GM20431 (cell line): Measurements from ENCODE around the gene SRF.

Source experiments
- in situ Hi-C: fragments of 300-500 bp; cut with MseI, MboI; formaldehyde crosslinking; loops from one replicate; pipeline ENCODE4 v1.15.0; 2020; ENCODE audit warnings: low sequenced_read_pairs; ENCODE audit not compliant: unreplicated experiment

Gene SRF

DNA sequence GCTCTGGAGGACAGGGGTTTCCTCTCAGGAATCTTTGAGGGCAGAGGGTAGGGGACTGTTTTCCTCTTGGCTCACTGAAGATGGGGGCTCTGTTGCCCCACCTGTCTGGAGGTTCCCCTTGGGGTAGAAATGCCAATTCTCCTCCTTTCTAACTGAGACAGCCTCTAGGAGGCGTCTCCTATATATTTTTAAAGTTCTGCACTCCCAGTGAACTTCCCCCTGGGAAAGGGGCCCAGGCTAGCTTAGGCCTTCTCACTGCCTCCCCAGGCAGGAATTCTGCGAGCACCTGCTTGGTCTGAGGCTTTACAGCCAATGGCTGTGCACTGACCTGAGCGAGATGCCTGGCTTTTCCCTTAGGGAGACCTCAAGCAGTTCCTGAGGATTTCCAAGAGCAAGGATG, 24.8 kb upstream of the SRF start:
- in situ Hi-C loops, result loop anchor here (25.0 kb wide), 1 partner anchor 234 kb away; the partner anchor contains the start of gene PTCRA

GRCh38 chr6:43146709-43147688, 24.1 kb upstream of the SRF start:
- in situ Hi-C loops, result loop anchor here (25.0 kb wide), 1 partner anchor 235 kb away; the partner anchor contains the start of gene PTCRA

GRCh38 chr6:43147691-43148477, 23.2 kb upstream of the SRF start:
- in situ Hi-C loops, result loop anchor here (25.0 kb wide), 1 partner anchor 236 kb away; the partner anchor contains the start of gene PTCRA

DNA sequence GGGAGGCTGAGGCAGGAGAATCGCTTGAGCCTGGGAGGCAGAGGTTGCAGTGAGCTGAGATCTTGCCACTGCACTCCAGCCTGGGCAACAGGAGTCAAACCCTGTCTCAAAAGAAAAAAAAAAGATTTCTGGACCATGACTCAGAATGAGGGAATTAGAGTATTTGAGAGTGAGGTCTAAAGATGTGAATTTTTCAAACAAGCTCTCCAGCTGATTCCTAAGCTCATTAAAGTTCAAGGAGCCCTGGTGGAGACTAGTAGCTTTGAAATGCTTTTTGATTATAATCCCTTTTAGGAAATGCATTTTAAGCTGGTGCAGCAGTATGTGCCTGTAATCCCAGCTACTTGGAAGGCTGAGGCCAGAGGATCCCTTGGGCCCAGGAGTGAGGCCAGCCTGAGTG, 21.8 kb upstream of the SRF start:
- in situ Hi-C loops, result loop anchor here (25.0 kb wide), 1 partner anchor 237 kb away; the partner anchor contains the start of gene PTCRA

- in situ Hi-C loops, result no loop called here
Observed at GRCh38 chr6:43150051-43150751, 20.9 kb upstream of the SRF start.

DNA sequence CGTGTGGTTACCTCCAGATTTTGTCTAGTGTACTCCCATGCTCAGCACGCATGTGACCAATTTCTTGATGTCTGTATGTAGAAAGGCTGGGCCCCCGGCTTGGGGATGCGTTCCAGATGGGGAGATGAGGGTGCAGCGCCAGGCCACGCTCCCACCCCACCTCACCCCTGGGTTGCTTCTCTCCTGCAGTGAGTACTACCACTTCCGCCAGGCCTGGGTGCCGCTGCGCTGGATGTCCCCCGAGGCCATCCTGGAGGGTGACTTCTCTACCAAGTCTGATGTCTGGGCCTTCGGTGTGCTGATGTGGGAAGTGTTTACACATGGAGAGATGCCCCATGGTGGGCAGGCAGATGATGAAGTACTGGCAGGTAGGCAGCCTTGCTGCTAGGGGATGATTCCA, 11.5 kb upstream of the SRF start:
- in situ Hi-C loops, result no loop called here

GRCh38 chr6:43163899-43164298, 7.2 kb upstream of the SRF start:
- in situ Hi-C loops, result no loop called here

- in situ Hi-C loops, result no loop called here
Observed at GRCh38 chr6:43170417-43170930, 595 bp upstream of the SRF start.

GRCh38 chr6:43171707-43172103, 636 bp downstream of the SRF start:
- in situ Hi-C loops, result no loop called here

DNA sequence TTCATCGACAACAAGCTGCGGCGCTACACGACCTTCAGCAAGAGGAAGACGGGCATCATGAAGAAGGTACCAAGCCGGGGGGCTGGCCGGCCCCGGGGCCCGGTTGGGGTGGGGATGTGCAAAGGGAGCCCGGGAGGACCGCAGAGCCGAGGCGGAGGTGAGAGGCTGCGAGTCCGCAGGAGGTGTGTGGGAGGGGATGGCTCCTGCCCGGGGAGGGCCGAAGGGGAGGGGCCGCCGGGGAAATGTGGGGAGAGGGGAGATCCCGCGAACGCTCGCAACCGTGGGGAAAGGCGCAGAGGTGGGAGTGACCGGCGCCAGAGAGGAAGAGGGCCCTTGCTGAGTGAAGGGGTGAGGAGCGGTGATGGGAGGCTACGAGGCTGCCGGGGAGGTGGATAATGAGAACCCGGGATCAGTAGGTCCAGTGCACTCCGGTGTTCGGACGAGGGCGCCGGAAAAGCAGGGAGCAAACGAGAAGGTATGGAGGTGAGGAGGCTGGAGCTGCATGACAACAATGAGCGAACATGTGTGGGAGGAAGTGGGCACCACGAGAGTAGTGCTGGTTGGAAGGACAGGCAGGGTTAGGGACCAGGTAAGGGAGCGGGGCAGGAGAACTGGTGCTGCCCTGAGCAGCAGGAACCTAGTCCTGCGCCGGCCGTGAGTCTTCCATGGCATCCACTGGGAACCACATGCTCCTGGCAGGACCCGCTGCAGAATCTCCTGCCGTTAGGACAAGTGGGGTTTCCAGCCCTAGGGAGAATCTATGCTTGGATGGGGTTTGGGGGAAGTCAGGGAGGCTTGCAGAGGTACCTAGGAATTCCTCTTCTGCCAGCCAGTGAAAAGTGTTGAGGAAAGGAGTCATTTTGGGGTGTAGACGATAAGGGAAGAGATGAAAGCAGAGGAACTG, 1.3 kb downstream of the SRF start:
- in situ Hi-C loops, result no loop called here

GRCh38 chr6:43173591-43174262, 2.7 kb downstream of the SRF start:
- in situ Hi-C loops, result no loop called here

- in situ Hi-C loops, result no loop called here
Observed at GRCh38 chr6:43174263-43175112, 3.4 kb downstream of the SRF start.

- in situ Hi-C loops, result no loop called here
Observed at GRCh38 chr6:43175676-43176422, 4.8 kb downstream of the SRF start.

GRCh38 chr6:43176423-43176786, 5.3 kb downstream of the SRF start:
- in situ Hi-C loops, result no loop called here

DNA sequence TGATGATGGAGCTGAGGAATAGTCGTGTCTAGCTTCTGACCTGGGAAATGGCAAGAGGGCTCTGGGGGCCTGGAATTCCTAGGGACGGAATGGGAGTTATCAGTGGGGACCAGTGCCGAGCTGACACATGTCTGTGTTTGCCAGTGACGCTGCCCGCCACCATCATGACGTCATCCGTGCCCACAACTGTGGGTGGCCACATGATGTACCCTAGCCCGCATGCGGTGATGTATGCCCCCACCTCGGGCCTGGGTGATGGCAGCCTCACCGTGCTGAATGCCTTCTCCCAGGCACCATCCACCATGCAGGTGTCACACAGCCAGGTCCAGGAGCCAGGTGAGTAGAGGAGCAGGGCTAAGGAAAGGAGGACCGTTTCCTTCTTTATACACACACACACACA, 7.1 kb downstream of the SRF start:
- in situ Hi-C loops, result no loop called here

GRCh38 chr6:43178951-43179830, 8.1 kb downstream of the SRF start:
- in situ Hi-C loops, result no loop called here
